GM12878 (cell line): ENCODE results near the gene MDFIC2.

Experiments
- BHLHE40 ChIP-seq, 2 experiments: fragments of 450-650 bp in 1 of 2; IDR thresholded peaks; 2 replicates each; pipeline ENCODE4 v1.6.1; 2011 to 2017; ENCODE audit warnings: low read depth in 2 of 2, borderline replicate concordance in 1 of 2, improper control_type of control experiment in 1 of 2, low read length in 1 of 2, mild to moderate bottlenecking in 1 of 2
- CREB1 ChIP-seq: IDR thresholded peaks from 2 replicates; pipeline ENCODE4 v1.6.1; 2012; ENCODE audit warnings: low read depth, mild to moderate bottlenecking, inconsistent platforms
- MXI1 ChIP-seq: fragments of 150-350 bp; IDR thresholded peaks from 2 replicates; pipeline ENCODE4 v1.6.1; 2011; ENCODE audit warnings: low read depth, mild to moderate bottlenecking, inconsistent platforms, low read length, improper control_type of control experiment
- RCOR1 ChIP-seq: conservative IDR thresholded peaks from 2 replicates; pipeline ENCODE4 v1.6.1; 2012; ENCODE audit warnings: low read depth, low read length, improper control_type of control experiment
- SIX5 ChIP-seq: IDR thresholded peaks from 2 replicates; pipeline ENCODE4 v1.6.1; 2011; ENCODE audit warnings: mild to moderate bottlenecking, low read depth, low read length, moderate library complexity; ENCODE audit not compliant: severe bottlenecking
- SMC3 ChIP-seq: IDR thresholded peaks from 2 replicates; pipeline ENCODE4 v1.6.1; 2011; ENCODE audit warnings: low read length, improper control_type of control experiment, borderline replicate concordance
- YY1 ChIP-seq: IDR thresholded peaks from 2 replicates; pipeline ENCODE4 v1.6.1; 2011; ENCODE audit warnings: low read depth, mild to moderate bottlenecking, low read length
- ZNF274 ChIP-seq: IDR thresholded peaks from one replicate; pipeline ENCODE4 v1.8.0; 2011; ENCODE audit not compliant: insufficient read length, insufficient read depth
- TF ChIP-seq, protein P1 (sequence below), 3 experiments: IDR thresholded peaks in 2 of 3; conservative IDR thresholded peaks in 1 of 3; 2 replicates each; pipeline ENCODE4 v1.5.1; 2011; ENCODE audit warnings: low read depth in 3 of 3, low read length in 3 of 3, mild to moderate bottlenecking in 3 of 3, control low read depth in 2 of 3, moderate library complexity in 2 of 3, inconsistent platforms in 1 of 3, mixed read lengths in 1 of 3; ENCODE audit not compliant: control insufficient read depth in 2 of 3, insufficient read depth in 1 of 3; ENCODE audit errors: extremely low read depth in 1 of 3

DNA sequence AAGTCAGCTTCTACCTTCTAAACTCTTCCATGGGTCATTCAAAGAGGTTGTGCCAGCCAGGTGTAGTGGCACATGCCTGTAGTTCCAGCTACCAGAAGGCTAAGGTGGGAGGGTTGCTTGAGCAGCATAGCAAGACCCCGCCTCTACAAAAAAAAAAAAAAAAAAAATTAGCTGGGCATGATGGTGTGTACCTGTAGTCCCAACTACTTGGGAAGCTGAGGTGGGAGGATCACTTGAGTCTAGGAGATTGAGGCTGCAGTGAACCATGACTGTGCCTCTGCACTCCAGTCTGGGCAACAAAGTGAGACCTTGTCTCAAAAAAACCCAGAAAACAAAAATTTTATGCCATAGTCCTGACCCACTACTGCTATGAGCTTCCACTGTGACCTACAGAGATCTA, 126.8 kb downstream of the MDFIC2 start:
- TF ChIP-seq CREB1 (no peak), YY1 (no peak), RCOR1 (no peak), SIX5 (no peak), ZNF274 (no peak), BHLHE40 (IDR thresholded peaks at IDR 0.05; ENCODE audit: borderline replicate concordance in 1 of 2, low read depth in 2 of 2, low read length in 1 of 2) (no peak), SMC3 (no peak), MXI1 (no peak)
- TF ChIP-seq, protein P1, sequence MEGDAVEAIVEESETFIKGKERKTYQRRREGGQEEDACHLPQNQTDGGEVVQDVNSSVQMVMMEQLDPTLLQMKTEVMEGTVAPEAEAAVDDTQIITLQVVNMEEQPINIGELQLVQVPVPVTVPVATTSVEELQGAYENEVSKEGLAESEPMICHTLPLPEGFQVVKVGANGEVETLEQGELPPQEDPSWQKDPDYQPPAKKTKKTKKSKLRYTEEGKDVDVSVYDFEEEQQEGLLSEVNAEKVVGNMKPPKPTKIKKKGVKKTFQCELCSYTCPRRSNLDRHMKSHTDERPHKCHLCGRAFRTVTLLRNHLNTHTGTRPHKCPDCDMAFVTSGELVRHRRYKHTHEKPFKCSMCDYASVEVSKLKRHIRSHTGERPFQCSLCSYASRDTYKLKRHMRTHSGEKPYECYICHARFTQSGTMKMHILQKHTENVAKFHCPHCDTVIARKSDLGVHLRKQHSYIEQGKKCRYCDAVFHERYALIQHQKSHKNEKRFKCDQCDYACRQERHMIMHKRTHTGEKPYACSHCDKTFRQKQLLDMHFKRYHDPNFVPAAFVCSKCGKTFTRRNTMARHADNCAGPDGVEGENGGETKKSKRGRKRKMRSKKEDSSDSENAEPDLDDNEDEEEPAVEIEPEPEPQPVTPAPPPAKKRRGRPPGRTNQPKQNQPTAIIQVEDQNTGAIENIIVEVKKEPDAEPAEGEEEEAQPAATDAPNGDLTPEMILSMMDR (IDR thresholded peaks at IDR 0.05 in 2 of 3, conservative IDR thresholded peaks at IDR 0.05 in 1 of 3; ENCODE audit: control insufficient read depth in 2 of 3, extremely low read depth in 1 of 3, insufficient read depth in 1 of 3, low read depth in 3 of 3, low read length in 3 of 3): no peak
